Neural cell (in vitro differentiated cells): ENCODE results near the gene GRID1. TPM values are rescaled to one million over a fixed set of nuclear protein-coding genes. Genes with fewer than 3 reads are reported as not detected.

ENCODE experiments used
- H2AFZ ChIP-seq: fragments of 200-600, 300-800 bp; sonication (generic), shearing (Covaris generic); 2 replicates; pipeline ENCODE4 v1.6.0; 2014; ENCODE audit warnings: low read depth, mild to moderate bottlenecking, antibody characterized with exemption, low read length, moderate library complexity
- H3F3A ChIP-seq: fragments of 200-600 bp; shearing (Covaris generic); 2 replicates; pipeline ENCODE4 v1.6.1; 2016; ENCODE audit warnings: mild to moderate bottlenecking, moderate library complexity, mixed read lengths, antibody characterized with exemption, low read length; ENCODE audit not compliant: insufficient read depth, poor library complexity, severe bottlenecking
- H3K27ac ChIP-seq: fragments of 200-600, 300-800 bp; sonication (generic), shearing (Covaris generic); 2 replicates; pipeline ENCODE4 v1.5.1; 2014; ENCODE audit warnings: mild to moderate bottlenecking, low read length, moderate library complexity
- H3K27me3 ChIP-seq: fragments of 300-800, 200-600 bp; sonication (generic), shearing (Covaris generic); 2 replicates; pipeline ENCODE4 v1.6.0; 2014; ENCODE audit warnings: mild to moderate bottlenecking, low read depth, low read length, moderate library complexity; ENCODE audit not compliant: insufficient read depth
- H3K36me3 ChIP-seq: fragments of 300-800, 200-600 bp; sonication (generic), shearing (Covaris generic); 2 replicates; pipeline ENCODE4 v1.5.1; 2014; ENCODE audit warnings: mild to moderate bottlenecking, antibody characterized with exemption, low read length, moderate library complexity; ENCODE audit not compliant: insufficient read depth
- H3K4me2 ChIP-seq: fragments of 300-800, 200-600 bp; sonication (generic), shearing (Covaris generic); 2 replicates; pipeline ENCODE4 v1.6.0; 2014; ENCODE audit warnings: mild to moderate bottlenecking, low read length
- H3K4me3 ChIP-seq: fragments of 300-800, 200-600 bp; sonication (generic), shearing (Covaris generic); 2 replicates; pipeline ENCODE4 v1.5.1; 2014; ENCODE audit warnings: mild to moderate bottlenecking, low read length, moderate library complexity
- H3K79me2 ChIP-seq: fragments of 200-600 bp; shearing (Covaris generic); replicated peaks from 2 replicates; pipeline ENCODE4 v1.6.0; 2014; ENCODE audit warnings: mild to moderate bottlenecking, low read length, moderate library complexity; ENCODE audit not compliant: insufficient read depth
- H3K9ac ChIP-seq: fragments of 300-800, 200-600 bp; sonication (generic), shearing (Covaris generic); 2 replicates; pipeline ENCODE4 v1.6.1; 2016; ENCODE audit warnings: mild to moderate bottlenecking, low read length, mixed read lengths
- H3K9me2 ChIP-seq: fragments of 200-600 bp; shearing (Covaris generic); 2 replicates; pipeline ENCODE4 v1.6.1; 2016; ENCODE audit warnings: mild to moderate bottlenecking, low read length, mixed read lengths; ENCODE audit not compliant: insufficient read depth
- H3K9me3 ChIP-seq: fragments of 200-600, 300-800 bp; sonication (generic), shearing (Covaris generic); 2 replicates; pipeline ENCODE4 v1.6.1; 2016; ENCODE audit warnings: mild to moderate bottlenecking, mixed run types, low read length, moderate library complexity, mixed read lengths
- H4K20me1 ChIP-seq: fragments of 200-600 bp; shearing (Covaris generic); 2 replicates; pipeline ENCODE4 v1.6.1; 2016; ENCODE audit warnings: mild to moderate bottlenecking, mixed run types; ENCODE audit not compliant: insufficient read depth
- EP300 ChIP-seq: fragments of 450-650 bp; conservative IDR thresholded peaks from 2 replicates; pipeline ENCODE4 v1.6.1; 2014; ENCODE audit warnings: antibody characterized with exemption, mild to moderate bottlenecking, moderate library complexity; ENCODE audit not compliant: poor library complexity, severe bottlenecking
- EZH2 ChIP-seq: fragments of 200-600, 300-800 bp; shearing (Covaris generic), sonication (generic); IDR thresholded peaks from 2 replicates; pipeline ENCODE4 v1.6.1; 2014; ENCODE audit warnings: antibody characterized with exemption, low read length, borderline replicate concordance, mild to moderate bottlenecking; ENCODE audit not compliant: insufficient read depth, poor library complexity, severe bottlenecking
- MXI1 ChIP-seq: fragments of 450-650 bp; conservative IDR thresholded peaks from 2 replicates; pipeline ENCODE4 v1.6.1; 2014; ENCODE audit warnings: antibody characterized with exemption, mild to moderate bottlenecking; ENCODE audit not compliant: poor library complexity, severe bottlenecking
- POLR2AphosphoS5 ChIP-seq: IDR thresholded peaks from 2 replicates; pipeline ENCODE4 v1.6.1; 2012
- RAD21 ChIP-seq: fragments of 450-650 bp; conservative IDR thresholded peaks from 2 replicates; pipeline ENCODE4 v1.6.1; 2014; ENCODE audit warnings: antibody characterized with exemption, mild to moderate bottlenecking, moderate library complexity
- REST ChIP-seq: IDR thresholded peaks from 2 replicates; pipeline ENCODE4 v1.6.1; 2012; ENCODE audit warnings: borderline replicate concordance
- SMC3 ChIP-seq: fragments of 450-650 bp; conservative IDR thresholded peaks from 2 replicates; pipeline ENCODE4 v1.6.1; 2014; ENCODE audit warnings: antibody characterized with exemption, mild to moderate bottlenecking, moderate library complexity; ENCODE audit not compliant: poor library complexity
- TAF1 ChIP-seq: IDR thresholded peaks from 2 replicates; pipeline ENCODE4 v1.6.1; 2012; ENCODE audit warnings: low read depth
- polyA plus RNA-seq: library from polyadenylated mRNA; depleted of rRNA; stranded (reverse); fragments of >200 nt; gene quantifications from 2 replicates; pipeline ENCODE4 v1.2.3, GENCODE V29; 2014
- TF ChIP-seq, protein P1 (sequence below): fragments of 450-650 bp; IDR thresholded peaks from 2 replicates; pipeline ENCODE4 v1.5.1; 2014; ENCODE audit warnings: antibody characterized with exemption, mild to moderate bottlenecking, moderate library complexity; ENCODE audit not compliant: poor library complexity, severe bottlenecking

The GRID1 gene
- polyA plus RNA-seq, 1 donor from 2014 or later, result 7.3 TPM

DNA sequence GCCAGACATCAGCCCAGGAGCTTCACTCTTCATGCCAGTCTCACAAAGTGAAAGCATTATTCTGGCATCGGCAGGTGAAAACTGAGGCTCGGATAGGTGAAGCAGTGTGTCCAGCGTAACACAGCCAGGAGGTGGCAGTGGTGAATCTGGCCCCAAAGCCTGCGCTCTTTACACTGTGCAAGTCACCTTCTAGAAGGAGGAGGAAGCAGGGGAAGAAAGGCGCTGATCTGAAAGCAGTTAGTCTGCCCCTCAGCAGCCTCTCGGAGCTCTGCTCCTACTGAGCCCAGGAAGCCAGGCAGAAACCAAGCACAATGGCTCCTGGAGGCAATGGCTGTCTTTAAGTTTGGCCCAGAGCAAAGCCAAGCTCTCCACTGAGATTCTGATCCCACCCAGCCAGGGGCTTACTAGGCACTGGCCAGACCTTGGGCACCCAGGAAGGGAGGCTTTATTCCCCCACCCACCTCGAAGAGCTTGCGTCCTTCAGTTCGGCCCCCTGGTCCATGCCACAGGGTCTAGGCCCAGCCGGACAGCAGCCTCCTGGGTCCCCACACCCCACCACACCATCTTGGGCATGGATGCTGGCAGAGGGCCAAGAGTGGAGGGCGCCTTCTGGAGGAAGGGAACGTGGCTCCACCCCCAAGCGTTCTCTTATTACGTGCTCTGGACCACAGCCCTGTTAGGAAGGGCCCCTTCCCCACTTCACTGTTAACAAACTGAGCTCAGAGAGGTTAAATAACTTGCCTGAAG is 104.5 kb downstream of the GRID1 start:
- Histone ChIP-seq H3F3A (no peaks in the 10 kb centered on the region), H4K20me1 (no peaks in the 10 kb centered on the region), H3K4me3 (no peak overlapping the region), H3K27ac (no peak overlapping the region), H3K9ac (no peak overlapping the region), H3K9me2 (no peaks in the 10 kb centered on the region), H3K36me3 (no peaks in the 10 kb centered on the region), H2AFZ (no peak overlapping the region), H3K4me2 (no peak overlapping the region), H3K27me3 (no peaks in the 10 kb centered on the region), H3K9me3 (no peaks in the 10 kb centered on the region), H3K79me2 (no peaks in the 10 kb centered on the region)
- TF ChIP-seq MXI1, result no peak
- no peak for TF ChIP-seq EP300
- no peak for TF ChIP-seq POLR2AphosphoS5
- no peak for TF ChIP-seq EZH2
- no peak for TF ChIP-seq TAF1
- no peak for TF ChIP-seq RAD21
- TF ChIP-seq SMC3, result no peak
- TF ChIP-seq, protein P1, sequence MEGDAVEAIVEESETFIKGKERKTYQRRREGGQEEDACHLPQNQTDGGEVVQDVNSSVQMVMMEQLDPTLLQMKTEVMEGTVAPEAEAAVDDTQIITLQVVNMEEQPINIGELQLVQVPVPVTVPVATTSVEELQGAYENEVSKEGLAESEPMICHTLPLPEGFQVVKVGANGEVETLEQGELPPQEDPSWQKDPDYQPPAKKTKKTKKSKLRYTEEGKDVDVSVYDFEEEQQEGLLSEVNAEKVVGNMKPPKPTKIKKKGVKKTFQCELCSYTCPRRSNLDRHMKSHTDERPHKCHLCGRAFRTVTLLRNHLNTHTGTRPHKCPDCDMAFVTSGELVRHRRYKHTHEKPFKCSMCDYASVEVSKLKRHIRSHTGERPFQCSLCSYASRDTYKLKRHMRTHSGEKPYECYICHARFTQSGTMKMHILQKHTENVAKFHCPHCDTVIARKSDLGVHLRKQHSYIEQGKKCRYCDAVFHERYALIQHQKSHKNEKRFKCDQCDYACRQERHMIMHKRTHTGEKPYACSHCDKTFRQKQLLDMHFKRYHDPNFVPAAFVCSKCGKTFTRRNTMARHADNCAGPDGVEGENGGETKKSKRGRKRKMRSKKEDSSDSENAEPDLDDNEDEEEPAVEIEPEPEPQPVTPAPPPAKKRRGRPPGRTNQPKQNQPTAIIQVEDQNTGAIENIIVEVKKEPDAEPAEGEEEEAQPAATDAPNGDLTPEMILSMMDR, result no peak
- no peak for TF ChIP-seq REST

- TF ChIP-seq SMC3 (no peak), EP300 (no peak), TAF1 (no peak), REST (no peak), POLR2AphosphoS5 (no peak), MXI1 (no peak), EZH2 (no peak), RAD21 (no peak)
- TF ChIP-seq, protein P1, result no peak
- no peaks in the 10 kb centered on the region for H3K27me3 ChIP-seq
- no peaks in the 10 kb centered on the region for H3K36me3 ChIP-seq
- H3F3A ChIP-seq, result no peaks in the 10 kb centered on the region
- H3K9me3 ChIP-seq, result no peaks in the 10 kb centered on the region
- no peaks in the 10 kb centered on the region for H4K20me1 ChIP-seq
- no peak overlapping the region for H3K9ac ChIP-seq
- no peak overlapping the region for H3K4me2 ChIP-seq
- no peak overlapping the region for H3K4me3 ChIP-seq
- no peak overlapping the region for H3K27ac ChIP-seq
- H3K9me2 ChIP-seq, result no peaks in the 10 kb centered on the region
- H3K79me2 ChIP-seq, result no peaks in the 10 kb centered on the region
- no peak overlapping the region for H2AFZ ChIP-seq
Observed at GRCh38 chr10:86261470-86261869, 105.1 kb downstream of the GRID1 start.
